ENCODE measurements around the gene COPB1. TPM values are rescaled to one million over a fixed set of nuclear protein-coding genes. Genes with fewer than 3 reads are reported as not detected.
A peak's percentile ranks its signal among the peaks of the same experiment; 100 is the strongest.
"Not testable (repeated sequence)": the region's sequence is repeated elsewhere in the genome, so short reads cannot be mapped to it uniquely, and the experiment has no call there.

The COPB1 gene, protein sequence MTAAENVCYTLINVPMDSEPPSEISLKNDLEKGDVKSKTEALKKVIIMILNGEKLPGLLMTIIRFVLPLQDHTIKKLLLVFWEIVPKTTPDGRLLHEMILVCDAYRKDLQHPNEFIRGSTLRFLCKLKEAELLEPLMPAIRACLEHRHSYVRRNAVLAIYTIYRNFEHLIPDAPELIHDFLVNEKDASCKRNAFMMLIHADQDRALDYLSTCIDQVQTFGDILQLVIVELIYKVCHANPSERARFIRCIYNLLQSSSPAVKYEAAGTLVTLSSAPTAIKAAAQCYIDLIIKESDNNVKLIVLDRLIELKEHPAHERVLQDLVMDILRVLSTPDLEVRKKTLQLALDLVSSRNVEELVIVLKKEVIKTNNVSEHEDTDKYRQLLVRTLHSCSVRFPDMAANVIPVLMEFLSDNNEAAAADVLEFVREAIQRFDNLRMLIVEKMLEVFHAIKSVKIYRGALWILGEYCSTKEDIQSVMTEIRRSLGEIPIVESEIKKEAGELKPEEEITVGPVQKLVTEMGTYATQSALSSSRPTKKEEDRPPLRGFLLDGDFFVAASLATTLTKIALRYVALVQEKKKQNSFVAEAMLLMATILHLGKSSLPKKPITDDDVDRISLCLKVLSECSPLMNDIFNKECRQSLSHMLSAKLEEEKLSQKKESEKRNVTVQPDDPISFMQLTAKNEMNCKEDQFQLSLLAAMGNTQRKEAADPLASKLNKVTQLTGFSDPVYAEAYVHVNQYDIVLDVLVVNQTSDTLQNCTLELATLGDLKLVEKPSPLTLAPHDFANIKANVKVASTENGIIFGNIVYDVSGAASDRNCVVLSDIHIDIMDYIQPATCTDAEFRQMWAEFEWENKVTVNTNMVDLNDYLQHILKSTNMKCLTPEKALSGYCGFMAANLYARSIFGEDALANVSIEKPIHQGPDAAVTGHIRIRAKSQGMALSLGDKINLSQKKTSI
- 128 and 132 TPM in 2 replicates for total RNA-seq (2014; rRNA removed; shearing (Covaris generic))
- polyA plus RNA-seq (2014; cell fraction: nucleus; rRNA removed): 72.7 and 93.7 TPM in 2 replicates

DNA sequence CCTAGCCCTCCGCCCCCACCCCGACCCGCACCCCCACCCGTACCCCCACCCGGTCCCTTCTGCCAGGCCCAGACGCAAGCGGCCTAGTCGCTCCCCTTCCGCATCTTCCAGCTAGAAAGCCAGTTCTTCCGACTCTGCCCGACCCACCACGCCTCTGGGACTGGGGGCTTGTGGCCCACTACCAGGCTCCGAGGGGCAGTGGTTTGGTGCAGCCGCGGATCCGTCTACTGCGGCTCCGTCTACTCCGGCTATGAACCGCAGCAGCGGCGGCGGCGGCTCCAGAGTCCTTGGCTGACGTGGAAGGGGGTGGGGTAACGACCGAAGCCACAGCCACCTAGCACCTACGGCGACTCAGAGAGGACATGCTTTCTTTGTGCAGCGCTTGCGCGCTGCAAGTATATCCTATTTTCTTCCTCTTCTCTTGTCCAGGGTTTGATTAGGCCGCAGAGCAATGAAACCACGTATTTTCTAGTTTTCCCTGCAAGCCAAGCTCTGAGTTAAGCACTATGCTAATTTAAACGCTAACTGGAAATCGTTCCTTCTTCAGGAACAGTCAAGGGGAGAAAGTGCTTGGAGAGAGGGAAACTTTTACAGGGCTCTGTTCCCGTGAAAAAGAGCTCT, at the start of gene COPB1:
Gene COPB1, minus strand, starts transcription at position 252 of the 621 bp plus-strand sequence. CDS start 883 bp downstream, outside the sequence.
- DNase-seq (ENCODE audit: extremely low read depth, low read depth): peak; percentile 77

DNA sequence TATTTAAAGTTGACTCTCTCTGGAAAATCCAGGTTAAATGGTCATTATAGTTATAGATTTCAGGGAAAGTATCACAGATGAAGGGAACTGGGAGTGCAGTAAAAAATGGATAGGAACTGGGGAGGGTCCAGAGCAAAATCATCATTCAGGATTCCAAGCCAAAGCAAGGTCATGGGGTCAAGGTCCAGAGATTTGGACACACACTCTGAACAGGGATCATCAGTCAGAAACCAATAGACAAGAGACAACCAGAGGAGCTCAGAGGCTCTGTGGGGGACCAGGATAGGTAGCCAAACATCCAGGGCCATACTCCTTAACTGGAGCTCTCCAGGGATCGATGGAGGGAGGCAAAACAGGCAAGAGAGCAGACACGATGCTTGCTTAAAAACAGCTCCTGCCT, 47.8 kb upstream of the COPB1 start:
- DNase-seq (ENCODE audit: extremely low read depth, low read depth): no peak

DNA sequence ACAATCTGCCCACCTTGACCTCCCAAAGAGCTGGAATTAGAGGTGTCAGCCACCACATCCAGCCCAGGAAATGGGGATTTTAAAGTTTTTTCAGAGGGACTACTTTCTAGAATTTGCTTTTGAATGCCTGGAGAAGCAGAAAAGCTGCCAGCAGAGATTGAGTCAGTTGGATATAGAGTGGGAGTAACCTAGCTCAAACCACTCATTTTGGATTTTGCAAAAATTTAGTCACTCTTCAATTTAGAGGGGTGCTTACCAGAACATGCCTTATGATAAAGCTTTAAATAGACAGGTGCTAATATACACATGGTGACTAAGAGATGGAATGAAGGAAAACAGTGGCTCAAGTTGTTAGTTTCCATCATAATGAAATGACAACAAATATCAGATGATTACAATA, 47.1 kb upstream of the COPB1 start:
- DNase-seq (ENCODE audit: extremely low read depth, low read depth): no peak

DNA sequence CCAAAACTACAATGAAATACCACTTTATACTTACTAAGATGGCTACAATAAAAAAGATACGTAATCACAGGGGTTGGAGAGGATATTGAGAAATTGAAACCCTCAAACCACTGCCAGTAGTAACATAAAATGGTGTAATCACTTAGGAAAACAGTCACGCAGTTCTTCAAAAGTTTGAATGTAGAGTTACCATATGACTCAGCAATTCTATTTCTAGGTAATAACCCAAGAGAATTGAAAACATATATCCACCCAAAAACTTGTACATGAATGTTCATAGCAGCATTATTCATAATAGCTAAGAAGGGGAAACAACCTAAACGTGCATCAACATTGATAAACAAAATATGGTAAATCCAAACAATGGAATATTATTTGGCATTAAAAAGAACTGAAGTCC, 45.0 kb upstream of the COPB1 start:
- peak; percentile 46 for DNase-seq (ENCODE audit: extremely low read depth, low read depth)

DNA sequence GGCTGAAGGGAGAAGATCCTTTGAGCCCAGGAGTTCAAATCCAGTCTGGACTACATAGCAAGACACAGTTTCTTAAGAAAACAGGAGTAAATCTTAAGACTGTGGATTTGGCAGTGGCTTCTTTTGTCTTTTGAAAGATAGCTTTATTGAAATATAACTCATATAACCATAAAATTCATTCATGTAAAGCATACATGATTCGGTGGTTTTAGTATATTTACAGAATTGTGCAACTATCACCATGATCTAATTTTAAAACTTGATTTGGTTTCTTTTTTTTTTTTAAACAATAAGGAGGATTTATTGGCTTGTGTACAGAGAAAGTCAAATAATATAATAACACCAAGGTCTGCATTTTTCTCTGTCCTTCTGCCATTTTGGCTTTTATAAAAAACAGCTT, 43.6 kb upstream of the COPB1 start:
- DNase-seq (ENCODE audit: extremely low read depth, low read depth): no peak

DNA sequence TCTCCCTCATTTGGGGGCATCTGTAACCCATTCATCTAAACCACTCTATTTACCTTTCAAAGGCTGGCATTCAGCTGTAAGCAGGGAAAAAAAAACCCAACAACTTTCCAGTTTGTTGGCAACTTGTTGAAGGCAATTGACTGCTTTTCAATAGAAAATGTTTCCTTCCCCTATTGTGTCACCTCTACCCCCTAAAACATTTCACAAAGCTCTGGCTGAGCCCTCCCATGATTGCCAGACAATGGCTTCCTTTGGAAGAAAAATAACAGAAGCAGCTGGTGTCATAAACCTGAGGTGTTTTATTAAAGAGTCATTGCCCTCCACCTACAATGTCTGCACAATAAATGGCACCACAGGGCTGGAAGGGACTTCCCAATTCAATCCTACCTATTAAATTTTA, 42.7 kb upstream of the COPB1 start:
- DNase-seq (ENCODE audit: extremely low read depth, low read depth): no peak

DNA sequence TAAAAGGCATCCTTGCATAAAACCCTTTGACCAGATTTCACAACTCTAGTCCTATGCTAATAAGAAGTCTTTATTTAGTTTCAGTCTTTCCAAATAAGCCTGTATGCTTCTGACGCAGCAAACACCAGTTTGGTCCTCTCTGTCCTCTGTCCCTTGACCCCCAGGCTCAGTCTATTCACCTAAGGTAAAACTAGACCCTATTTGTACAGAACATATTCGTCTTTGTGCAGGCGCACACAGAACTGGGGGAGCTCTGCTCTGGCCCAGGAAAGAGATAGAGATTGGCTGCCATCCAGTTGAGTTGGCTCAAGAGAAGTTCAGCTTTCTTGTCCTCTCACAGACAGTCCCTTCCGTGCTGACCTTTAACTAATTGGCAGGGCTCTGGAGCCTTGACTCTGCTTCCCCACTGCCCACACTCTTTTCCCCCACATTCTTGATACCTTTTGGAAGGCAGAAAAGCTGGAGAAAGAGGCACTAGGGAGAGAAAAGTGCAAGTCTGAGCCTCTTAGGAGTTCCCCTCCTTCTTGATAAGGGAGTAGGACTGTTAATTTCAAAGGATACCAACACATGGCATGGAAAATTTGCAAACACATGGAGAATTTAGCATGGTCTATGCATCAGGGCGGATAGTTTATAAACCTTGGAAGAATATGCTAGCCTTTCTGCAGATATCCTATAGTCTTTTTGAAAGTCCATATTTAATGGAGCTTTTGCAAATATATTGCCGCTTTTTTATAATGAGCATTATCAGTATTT, 41.8 kb upstream of the COPB1 start:
- DNase-seq (ENCODE audit: extremely low read depth, low read depth): no peak

DNA sequence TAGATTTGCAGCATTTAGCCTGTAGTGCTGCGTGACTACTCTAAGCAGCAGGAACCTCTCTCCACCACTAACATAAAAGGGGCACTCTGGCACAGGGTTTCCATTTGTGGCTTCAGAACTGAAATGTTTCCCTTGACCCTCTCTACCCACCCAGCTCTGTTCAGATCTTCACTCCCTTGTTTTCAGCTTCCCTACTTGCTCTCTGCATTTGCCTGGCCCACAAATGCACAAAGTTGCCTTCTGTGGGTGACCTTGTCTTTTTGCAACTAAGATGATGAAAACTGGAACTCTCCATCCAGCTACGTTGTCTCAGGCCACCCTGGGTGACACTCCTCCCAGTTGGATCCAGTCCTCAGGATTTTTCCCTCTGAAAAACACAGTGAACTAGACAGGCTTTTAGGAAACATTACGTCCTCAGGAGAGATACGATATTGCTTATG, 40.4 kb upstream of the COPB1 start:
- DNase-seq (ENCODE audit: extremely low read depth, low read depth): no peak

DNA sequence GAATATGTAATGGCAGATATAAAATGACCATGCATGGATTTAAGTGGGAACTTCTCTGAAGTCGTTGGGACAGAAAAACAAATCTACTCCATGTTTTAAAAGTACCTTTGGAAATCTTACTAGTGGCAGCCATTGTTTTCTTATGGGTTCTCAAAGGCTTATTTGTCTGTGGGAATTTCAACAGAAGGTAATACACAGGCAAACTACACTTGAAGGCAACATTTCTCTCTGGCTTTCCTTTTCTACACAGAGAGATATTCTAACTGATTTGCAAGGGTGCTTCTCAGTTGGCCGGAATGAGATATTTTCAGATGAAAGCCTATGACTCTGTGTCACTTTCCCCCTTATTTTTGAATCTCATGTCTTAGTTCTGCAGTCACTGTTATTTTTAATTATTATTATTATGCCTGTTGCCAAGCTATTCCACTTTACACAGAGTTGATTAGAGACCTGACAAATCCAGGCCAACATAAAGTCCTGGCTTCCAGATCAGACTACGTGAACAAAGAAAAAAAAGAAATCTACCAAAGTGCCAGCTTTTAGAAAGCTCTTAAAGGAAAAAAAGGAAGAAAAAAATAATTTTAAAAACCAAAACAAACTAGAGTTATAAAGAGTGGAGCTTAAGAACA, 39.4 kb upstream of the COPB1 start:
- DNase-seq (ENCODE audit: extremely low read depth, low read depth): no peak

DNA sequence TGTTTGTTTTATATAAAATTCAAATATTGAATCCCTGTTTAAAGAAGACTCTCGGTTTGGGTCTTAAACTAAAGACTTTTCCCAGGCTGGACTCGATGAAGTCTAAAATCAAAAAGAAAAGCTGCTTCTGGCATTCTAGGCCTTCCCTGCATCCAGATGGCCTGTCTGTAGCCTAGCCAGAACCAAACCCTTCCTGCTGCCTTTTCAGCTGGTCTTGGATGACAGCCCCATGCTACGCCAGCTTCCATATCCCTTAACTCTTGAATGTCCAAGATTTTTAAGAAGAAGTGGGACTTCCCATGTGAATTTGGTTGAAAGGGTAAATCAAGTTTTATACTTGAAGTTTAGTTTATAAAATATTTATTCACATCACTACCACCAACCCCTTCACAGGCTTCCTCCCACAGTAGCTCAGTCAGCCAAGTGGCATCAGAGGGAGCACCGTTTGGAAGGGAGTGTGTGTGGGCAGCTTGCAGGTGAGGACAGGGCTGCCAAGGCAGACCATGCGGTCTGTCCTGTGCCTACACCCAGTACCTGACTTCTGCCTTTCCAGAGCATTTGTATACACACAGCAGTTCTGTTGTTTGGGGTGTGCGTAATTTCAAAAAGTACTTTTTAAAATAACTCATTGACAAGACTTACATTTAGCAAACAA, 38.8 kb upstream of the COPB1 start:
- DNase-seq (ENCODE audit: extremely low read depth, low read depth): no peak

DNA sequence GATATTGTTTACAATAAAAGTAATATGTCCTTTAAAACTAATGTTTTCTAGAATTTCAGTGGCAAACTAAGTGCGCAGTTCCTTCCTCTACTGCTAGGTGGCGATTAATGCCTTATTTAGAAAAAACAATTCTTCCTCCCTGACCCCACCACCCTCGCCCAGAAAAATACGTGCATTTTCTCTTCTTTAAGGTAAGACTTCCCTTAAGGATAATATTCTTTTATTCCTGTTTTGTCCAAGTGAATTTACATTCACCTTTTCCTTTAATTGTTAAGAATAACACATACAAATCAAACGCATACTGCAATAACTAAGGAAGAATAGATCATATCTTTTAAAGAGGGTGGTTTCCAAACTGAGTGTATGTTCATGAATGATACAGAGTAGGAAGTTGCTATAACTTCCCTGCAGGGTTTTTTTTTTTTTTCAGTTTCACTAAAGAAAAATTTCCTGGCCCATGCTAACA, 37.6 kb upstream of the COPB1 start:
- DNase-seq (ENCODE audit: extremely low read depth, low read depth): no peak

DNA sequence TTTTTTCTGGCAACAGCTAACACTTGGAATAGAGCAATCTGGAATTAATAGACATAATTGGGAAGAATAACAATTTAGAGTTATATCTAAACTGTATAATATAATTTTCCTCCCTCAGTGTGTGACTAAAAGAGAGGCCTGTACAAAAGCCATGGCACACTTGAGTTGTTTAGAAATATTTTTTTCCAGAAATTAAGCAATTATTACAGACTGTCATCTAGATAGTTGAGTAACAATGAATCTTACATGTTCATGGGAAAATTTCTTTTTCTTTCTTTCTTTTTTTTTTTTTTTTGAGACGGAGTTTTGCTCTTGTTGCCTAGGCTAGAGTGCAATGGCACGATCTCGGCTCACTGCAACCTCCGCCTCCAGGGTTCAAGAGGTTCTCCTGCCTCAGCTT, 35.6 kb upstream of the COPB1 start:
- not testable (repeated sequence) for DNase-seq (ENCODE audit: extremely low read depth, low read depth)

DNA sequence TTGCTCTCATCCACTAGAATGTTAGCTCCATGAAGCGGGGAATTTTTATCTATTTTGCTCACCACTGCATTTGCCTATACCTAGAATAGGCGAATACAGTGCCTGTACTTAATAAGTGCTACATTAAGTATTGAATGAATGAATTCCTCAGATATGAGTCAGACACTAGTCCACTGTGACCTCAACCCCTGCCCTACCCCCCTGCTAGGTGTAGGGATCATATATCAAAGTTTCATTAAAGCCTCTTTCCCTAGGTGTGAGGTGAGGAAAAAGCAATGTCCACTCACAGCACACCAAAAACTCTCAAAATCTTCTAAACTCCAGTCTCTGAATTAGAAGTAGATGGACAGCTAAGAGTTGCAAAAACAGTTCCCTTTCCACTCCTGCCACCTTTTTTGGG, 30.3 kb upstream of the COPB1 start:
- DNase-seq (ENCODE audit: extremely low read depth, low read depth): no peak

DNA sequence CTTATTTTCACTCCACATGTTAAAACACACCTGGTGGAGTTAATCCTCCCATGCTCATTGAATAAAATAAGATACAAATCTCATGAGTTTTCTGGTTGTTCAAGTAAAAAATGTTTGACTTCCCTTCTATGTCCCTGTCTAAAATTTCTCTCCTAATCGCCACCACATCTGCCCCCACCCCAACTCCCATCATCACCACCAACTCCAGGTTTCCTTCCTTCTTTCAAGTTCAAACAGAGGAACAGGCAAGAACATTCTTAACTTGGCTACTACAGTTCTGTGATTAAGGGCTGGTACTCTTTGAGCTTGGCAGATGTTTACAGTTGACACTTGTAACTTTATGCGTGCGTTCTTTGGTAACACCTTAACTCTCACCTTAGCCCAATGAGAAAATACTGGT, 29.7 kb upstream of the COPB1 start:
- no peak for DNase-seq (ENCODE audit: extremely low read depth, low read depth)

DNA sequence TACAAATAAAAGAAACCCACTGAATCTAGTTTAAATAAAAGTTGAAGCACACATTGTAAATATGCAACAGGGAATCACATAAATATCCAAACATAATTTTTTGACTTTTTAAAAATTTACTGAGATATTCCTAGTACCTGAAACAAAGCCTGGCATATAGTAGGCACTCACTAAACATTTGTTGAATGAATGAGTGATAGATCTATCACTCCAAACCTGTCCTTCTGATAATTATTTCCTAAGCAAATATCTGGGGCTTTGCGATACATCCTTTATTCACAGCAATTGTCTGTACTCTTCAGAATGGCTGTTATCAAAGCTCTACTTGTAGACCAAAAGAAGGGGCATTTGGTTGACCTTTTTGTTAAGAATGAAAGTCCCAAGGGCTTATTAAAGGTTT, 23.2 kb upstream of the COPB1 start:
- no peak for DNase-seq (ENCODE audit: extremely low read depth, low read depth)

DNA sequence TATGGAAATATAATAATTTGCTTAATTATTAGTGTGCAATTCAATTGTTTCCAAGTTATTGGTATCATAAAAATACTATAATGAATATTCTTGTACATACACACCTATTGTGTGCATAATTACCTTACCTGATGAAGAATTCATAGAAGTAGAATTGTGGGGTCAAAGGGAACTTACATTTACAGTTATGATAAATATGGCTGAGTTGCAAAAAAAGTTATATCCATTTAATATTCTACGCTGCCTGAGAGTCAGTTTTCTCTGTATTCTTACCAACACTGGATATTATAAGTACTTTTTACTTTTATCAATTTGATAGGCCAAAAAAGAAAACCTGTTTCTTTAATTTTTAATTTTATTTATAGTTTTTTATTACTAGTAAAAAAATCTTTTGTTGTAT, 22.6 kb upstream of the COPB1 start:
- no peak for DNase-seq (ENCODE audit: extremely low read depth, low read depth)

DNA sequence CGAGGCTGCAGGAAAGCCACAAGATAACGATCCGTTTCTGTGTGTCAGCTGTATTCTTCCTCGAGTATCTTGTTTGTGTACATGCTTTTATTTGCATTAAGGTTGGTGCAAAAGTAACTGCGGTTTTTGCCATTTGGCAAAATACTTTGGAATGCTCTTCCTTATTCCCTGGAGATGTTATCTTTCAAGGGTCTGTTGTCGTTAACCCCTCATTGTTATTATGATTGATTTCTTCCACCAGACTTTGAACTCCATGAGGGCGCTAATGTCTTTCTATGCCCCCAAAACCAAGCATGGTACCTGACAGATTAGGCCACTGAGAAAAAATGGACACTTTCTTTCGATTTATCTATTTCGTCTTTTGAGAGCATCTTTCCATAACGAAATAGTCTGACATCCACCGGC, 21.1 kb upstream of the COPB1 start:
- no peak for DNase-seq (ENCODE audit: extremely low read depth, low read depth)

DNA sequence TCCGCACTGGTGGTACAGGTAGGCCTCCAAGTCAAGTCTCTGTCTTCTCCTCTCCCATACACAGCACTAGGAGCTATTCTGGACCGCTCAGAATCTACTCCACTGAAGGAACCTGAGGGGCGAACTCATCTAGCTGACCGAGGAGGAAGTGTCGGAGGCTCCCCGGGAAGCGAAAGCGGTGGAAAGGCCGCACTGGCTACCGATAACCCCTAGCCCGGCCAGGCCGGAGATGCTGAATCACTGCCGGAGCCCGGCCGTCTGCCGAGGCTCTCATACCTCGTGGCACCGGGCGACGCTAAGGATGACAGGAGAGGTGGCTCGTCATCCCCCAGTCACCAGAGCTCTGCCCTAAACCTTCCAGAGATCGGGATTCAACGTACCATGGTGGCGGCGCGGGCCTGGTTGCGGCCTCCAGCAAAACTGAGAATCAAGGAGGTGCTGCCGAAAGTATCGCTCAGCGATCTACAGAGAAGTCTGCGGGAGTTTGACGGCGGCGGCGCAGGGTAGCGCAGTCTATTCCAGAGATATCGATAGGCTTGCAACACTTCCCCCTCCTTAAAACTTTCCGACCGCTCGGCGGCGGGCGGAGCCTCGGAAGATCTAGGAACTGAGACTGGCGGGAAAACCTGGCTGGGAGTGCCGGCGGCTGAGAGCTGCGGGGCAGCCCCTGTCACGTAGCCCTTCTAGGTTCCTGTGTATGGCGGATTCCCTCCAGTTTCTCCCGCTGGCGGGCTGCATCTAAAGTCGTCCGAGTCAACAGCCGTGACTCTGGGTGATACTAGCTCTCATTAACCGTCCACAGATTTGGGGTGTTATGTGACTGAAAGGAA, 20.5 kb upstream of the COPB1 start, which contains the start of gene PSMA1:
Gene PSMA1, minus strand, starts transcription at position 470 of the 830 bp plus-strand sequence. Its CDS starts 87 bp downstream, at position 383.
- DNase-seq (ENCODE audit: extremely low read depth, low read depth): peak; percentile 89

Measured in NCI-H460 (cell line).